ENCODE measurements around the gene SORBS2. TPM values are rescaled to one million over a fixed set of nuclear protein-coding genes. Genes with fewer than 3 reads are reported as not detected.
A peak's percentile ranks its signal among the peaks of the same experiment; 100 is the strongest.

SORBS2 gene
- total and polyA plus RNA-seq, 4 donors = 11.2 to 70.4 (median 26.4) TPM

DNA sequence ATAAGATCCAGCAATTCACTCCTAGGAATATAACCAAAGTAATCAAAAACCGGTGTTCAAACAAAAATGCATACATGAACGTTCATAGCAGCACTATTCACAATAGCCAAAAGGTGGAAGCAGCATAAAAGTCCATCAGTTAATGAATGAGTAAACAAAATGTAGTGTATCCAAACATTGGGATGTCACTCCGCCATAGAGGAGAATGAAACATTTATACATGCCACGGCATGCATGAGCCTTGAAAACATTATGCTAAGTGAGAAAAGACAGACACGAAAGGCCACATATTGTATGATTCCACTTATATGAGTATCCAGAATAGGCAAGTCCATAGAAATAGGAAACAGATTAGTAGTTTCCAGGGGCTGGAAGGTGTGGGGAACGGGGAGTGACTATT, 265.7 kb downstream of the SORBS2 start:
- no peaks in the 10 kb centered on the region for H3K36me3 ChIP-seq (ENCODE audit: control insufficient read depth in 4 of 4, insufficient read depth in 4 of 4, low read length in 4 of 4)
- H3K9me3 ChIP-seq (ENCODE audit: control insufficient read depth in 4 of 4, insufficient read depth in 3 of 4, low read length in 3 of 4) = no peaks in the 10 kb centered on the region
- DNase-seq (no peak), ATAC-seq (ENCODE audit: insufficient read depth, low FRiP score) (no peak)
- no peak overlapping the region for H3K4me3 ChIP-seq
- peaks cover 0 to 13% (median 0%) of the 10 kb centered on the region in 5 donors for H3K4me1 ChIP-seq (ENCODE audit: control insufficient read depth in 5 of 5, insufficient read depth in 5 of 5, low read length in 5 of 5)
- H3K9ac ChIP-seq (ENCODE audit: insufficient read depth in 1 of 2, low read length in 2 of 2) = no peak overlapping the region
- H3K27me3 ChIP-seq (ENCODE audit: control insufficient read depth in 3 of 3, insufficient read depth in 3 of 3, low read length in 2 of 3) = no peaks in the 10 kb centered on the region
- no peak overlapping the region for H3K27ac ChIP-seq (ENCODE audit: low read depth in 1 of 2, low read length in 1 of 2)
- TF ChIP-seq CTCF (IDR thresholded peaks at IDR 0.05; ENCODE audit: control extremely low read depth, extremely low read depth) = no peak
- WGBS, 2 donors = 83 to 85% methylated on average over 6 of the region's 6 CpGs

- Histone ChIP-seq H3K27me3 (ENCODE audit: control insufficient read depth in 3 of 3, insufficient read depth in 3 of 3, low read length in 2 of 3) (peaks cover 0 to under 1% (median 0%) of the 10 kb centered on the region in 3 donors), H3K27ac (ENCODE audit: low read depth in 1 of 2, low read length in 1 of 2) (no peak overlapping the region), H3K36me3 (ENCODE audit: control insufficient read depth in 4 of 4, insufficient read depth in 4 of 4, low read length in 4 of 4) (no peaks in the 10 kb centered on the region), H3K4me3 (no peak overlapping the region), H3K4me1 (ENCODE audit: control insufficient read depth in 5 of 5, insufficient read depth in 5 of 5, low read length in 5 of 5) (peaks cover 0 to 27% (median 6%) of the 10 kb centered on the region in 5 donors), H3K9me3 (ENCODE audit: control insufficient read depth in 4 of 4, insufficient read depth in 3 of 4, low read length in 3 of 4) (no peaks in the 10 kb centered on the region), H3K9ac (ENCODE audit: insufficient read depth in 1 of 2, low read length in 2 of 2) (no peak overlapping the region)
- WGBS, 2 donors = 78 to 83% methylated on average over 14 of the region's 14 CpGs
- no peak for TF ChIP-seq CTCF (IDR thresholded peaks at IDR 0.05; ENCODE audit: control extremely low read depth, extremely low read depth)
- DNase-seq = peak; percentile 48 to 73 (median 62)
- ATAC-seq (ENCODE audit: insufficient read depth, low FRiP score) = no peak
Measured at GRCh38 chr4:185542626-185543315, 269.2 kb downstream of the SORBS2 start.

GRCh38 chr4:185541251-185541727, 270.7 kb downstream of the SORBS2 start:
- Histone ChIP-seq H3K9ac (ENCODE audit: insufficient read depth in 1 of 2, low read length in 2 of 2) (no peak overlapping the region), H3K4me1 (ENCODE audit: control insufficient read depth in 5 of 5, insufficient read depth in 5 of 5, low read length in 5 of 5) (peaks cover 0 to 28% (median 6%) of the 10 kb centered on the region in 5 donors), H3K36me3 (ENCODE audit: control insufficient read depth in 4 of 4, insufficient read depth in 4 of 4, low read length in 4 of 4) (no peaks in the 10 kb centered on the region), H3K27me3 (ENCODE audit: control insufficient read depth in 3 of 3, insufficient read depth in 3 of 3, low read length in 2 of 3) (peaks cover 0 to 13% (median under 1%) of the 10 kb centered on the region in 3 donors), H3K9me3 (ENCODE audit: control insufficient read depth in 4 of 4, insufficient read depth in 3 of 4, low read length in 3 of 4) (no peaks in the 10 kb centered on the region), H3K27ac (ENCODE audit: low read depth in 1 of 2, low read length in 1 of 2) (peak overlapping the region; percentile 27 to 47), H3K4me3 (no peak overlapping the region)
- 30 to 44% methylated on average over 10 of the region's 10 CpGs for WGBS, 2 donors
- ATAC-seq (ENCODE audit: insufficient read depth, low FRiP score) (peak; percentile 53), DNase-seq (peak; percentile 56 to 78 (median 68))
- no peak for TF ChIP-seq CTCF (IDR thresholded peaks at IDR 0.05; ENCODE audit: control extremely low read depth, extremely low read depth)
